Measurements from ENCODE around the gene DIRAS3. TPM values are rescaled to one million over a fixed set of nuclear protein-coding genes. Genes with fewer than 3 reads are reported as not detected.

Gene DIRAS3
- total and polyA plus RNA-seq, 4 donors, result 0.92 to 2.3 (median 1.9) TPM; not detected in 1

DNA sequence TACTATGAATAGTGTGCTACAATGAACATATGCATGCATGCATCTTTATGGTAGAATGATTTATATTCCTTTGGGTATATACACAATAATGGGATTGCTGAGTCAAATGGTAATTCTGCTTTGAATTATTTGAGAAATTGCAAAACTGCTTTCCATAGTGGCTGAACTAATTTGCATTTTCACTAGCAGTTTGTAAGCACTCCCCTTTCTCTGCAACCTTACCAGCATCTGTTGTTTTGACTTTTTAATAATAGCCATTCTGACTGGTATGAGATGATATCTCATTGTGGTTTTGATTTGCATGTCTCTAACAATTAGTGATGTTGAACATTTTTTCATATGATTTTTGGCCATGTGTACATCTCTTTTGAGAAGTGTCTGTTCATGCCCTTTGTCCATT lies 24.0 kb upstream of the DIRAS3 start:
- H3K9me3 ChIP-seq (ENCODE audit: control insufficient read depth in 4 of 4, low read length in 3 of 4), result no peaks in the 10 kb centered on the region
- no peaks in the 10 kb centered on the region for H3K4me1 ChIP-seq (ENCODE audit: control insufficient read depth in 4 of 4, insufficient read depth in 4 of 4, low read length in 3 of 4)
- H3K27ac ChIP-seq (ENCODE audit: low read depth in 1 of 2, low read length in 2 of 2), result no peak overlapping the region
- H3K9ac ChIP-seq (ENCODE audit: low read depth in 1 of 2, low read length in 2 of 2), result no peak overlapping the region
- no peak for DNase-seq (ENCODE audit: low spot score)
- TF ChIP-seq RXRA (IDR thresholded peaks at IDR 0.05), result no peak
- TF ChIP-seq, protein P1, sequence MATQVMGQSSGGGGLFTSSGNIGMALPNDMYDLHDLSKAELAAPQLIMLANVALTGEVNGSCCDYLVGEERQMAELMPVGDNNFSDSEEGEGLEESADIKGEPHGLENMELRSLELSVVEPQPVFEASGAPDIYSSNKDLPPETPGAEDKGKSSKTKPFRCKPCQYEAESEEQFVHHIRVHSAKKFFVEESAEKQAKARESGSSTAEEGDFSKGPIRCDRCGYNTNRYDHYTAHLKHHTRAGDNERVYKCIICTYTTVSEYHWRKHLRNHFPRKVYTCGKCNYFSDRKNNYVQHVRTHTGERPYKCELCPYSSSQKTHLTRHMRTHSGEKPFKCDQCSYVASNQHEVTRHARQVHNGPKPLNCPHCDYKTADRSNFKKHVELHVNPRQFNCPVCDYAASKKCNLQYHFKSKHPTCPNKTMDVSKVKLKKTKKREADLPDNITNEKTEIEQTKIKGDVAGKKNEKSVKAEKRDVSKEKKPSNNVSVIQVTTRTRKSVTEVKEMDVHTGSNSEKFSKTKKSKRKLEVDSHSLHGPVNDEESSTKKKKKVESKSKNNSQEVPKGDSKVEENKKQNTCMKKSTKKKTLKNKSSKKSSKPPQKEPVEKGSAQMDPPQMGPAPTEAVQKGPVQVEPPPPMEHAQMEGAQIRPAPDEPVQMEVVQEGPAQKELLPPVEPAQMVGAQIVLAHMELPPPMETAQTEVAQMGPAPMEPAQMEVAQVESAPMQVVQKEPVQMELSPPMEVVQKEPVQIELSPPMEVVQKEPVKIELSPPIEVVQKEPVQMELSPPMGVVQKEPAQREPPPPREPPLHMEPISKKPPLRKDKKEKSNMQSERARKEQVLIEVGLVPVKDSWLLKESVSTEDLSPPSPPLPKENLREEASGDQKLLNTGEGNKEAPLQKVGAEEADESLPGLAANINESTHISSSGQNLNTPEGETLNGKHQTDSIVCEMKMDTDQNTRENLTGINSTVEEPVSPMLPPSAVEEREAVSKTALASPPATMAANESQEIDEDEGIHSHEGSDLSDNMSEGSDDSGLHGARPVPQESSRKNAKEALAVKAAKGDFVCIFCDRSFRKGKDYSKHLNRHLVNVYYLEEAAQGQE (IDR thresholded peaks at IDR 0.05), result no peak
- TF ChIP-seq, protein P2, sequence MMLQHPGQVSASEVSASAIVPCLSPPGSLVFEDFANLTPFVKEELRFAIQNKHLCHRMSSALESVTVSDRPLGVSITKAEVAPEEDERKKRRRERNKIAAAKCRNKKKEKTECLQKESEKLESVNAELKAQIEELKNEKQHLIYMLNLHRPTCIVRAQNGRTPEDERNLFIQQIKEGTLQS (IDR thresholded peaks at IDR 0.05), result no peak
- no peak for TF ChIP-seq FOXA1 (IDR thresholded peaks at IDR 0.05)
- TF ChIP-seq SP1 (IDR thresholded peaks at IDR 0.05), result no peak
- no peak for TF ChIP-seq GABPA (IDR thresholded peaks at IDR 0.05 in 1 of 2, conservative IDR thresholded peaks at IDR 0.05 in 1 of 2)
- no peak for TF ChIP-seq RAD21 (IDR thresholded peaks at IDR 0.05)
- TF ChIP-seq HNF4G (IDR thresholded peaks at IDR 0.05), result no peak
- no peaks in the 10 kb centered on the region for H3K36me3 ChIP-seq (ENCODE audit: control insufficient read depth in 4 of 4, insufficient read depth in 3 of 4, low read depth in 1 of 4, low read length in 3 of 4)
- H3K4me3 ChIP-seq (ENCODE audit: low read depth in 1 of 3, low read length in 3 of 3), result no peak overlapping the region
- no peaks in the 10 kb centered on the region for H3K27me3 ChIP-seq (ENCODE audit: control insufficient read depth in 4 of 4, insufficient read depth in 4 of 4, low read length in 3 of 4)

DNA sequence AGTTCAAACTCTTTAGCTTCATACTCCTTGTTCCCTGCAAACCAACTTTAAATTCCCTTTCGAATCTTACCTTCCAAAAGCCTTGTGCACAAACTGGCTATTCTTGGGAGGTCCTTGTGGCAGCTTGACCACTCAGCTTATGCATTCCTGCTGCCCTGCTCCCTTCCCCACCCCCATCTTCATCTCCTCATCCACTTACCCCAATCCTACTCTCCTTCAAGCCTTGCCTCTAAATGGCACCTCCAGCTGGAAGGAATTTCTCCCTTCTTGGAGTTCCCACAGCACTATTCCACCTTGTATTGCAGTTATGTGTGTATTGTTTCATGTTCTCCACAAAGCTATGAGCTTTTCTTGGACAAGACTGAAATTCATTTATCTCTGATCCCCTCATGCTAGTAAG lies 15.3 kb upstream of the DIRAS3 start:
- WGBS, result 83% methylated on average over 1 of the region's 1 CpG

More for the DNA sequence above, 15.3 kb upstream of the DIRAS3 start:
- Histone ChIP-seq H3K27ac (ENCODE audit: low read depth in 1 of 2, low read length in 2 of 2) (no peak overlapping the region), H3K4me1 (ENCODE audit: control insufficient read depth in 4 of 4, insufficient read depth in 4 of 4, low read length in 3 of 4) (no peaks in the 10 kb centered on the region), H3K4me3 (ENCODE audit: low read depth in 1 of 3, low read length in 3 of 3) (no peak overlapping the region), H3K36me3 (ENCODE audit: control insufficient read depth in 4 of 4, insufficient read depth in 3 of 4, low read depth in 1 of 4, low read length in 3 of 4) (no peaks in the 10 kb centered on the region), H3K9me3 (ENCODE audit: control insufficient read depth in 4 of 4, low read length in 3 of 4) (no peaks in the 10 kb centered on the region), H3K27me3 (ENCODE audit: control insufficient read depth in 4 of 4, insufficient read depth in 4 of 4, low read length in 3 of 4) (no peaks in the 10 kb centered on the region), H3K9ac (ENCODE audit: low read depth in 1 of 2, low read length in 2 of 2) (no peak overlapping the region)
- TF ChIP-seq FOXA1 (IDR thresholded peaks at IDR 0.05) (no peak), SP1 (IDR thresholded peaks at IDR 0.05) (no peak), NR2F2 (IDR thresholded peaks at IDR 0.05) (no peak), HNF4A (conservative IDR thresholded peaks at IDR 0.05) (no peak), JUND (IDR thresholded peaks at IDR 0.05) (no peak), RXRA (IDR thresholded peaks at IDR 0.05) (no peak), HNF4G (IDR thresholded peaks at IDR 0.05) (no peak), RAD21 (IDR thresholded peaks at IDR 0.05) (no peak), TAF1 (conservative IDR thresholded peaks at IDR 0.05) (no peak), EGR1 (IDR thresholded peaks at IDR 0.05; ENCODE audit: low read depth in 2 of 2) (no peak), GABPA (IDR thresholded peaks at IDR 0.05 in 1 of 2, conservative IDR thresholded peaks at IDR 0.05 in 1 of 2) (no peak), FOXA2 (IDR thresholded peaks at IDR 0.05) (no peak), YY1 (IDR thresholded peaks at IDR 0.05) (no peak)
- TF ChIP-seq, protein P3, sequence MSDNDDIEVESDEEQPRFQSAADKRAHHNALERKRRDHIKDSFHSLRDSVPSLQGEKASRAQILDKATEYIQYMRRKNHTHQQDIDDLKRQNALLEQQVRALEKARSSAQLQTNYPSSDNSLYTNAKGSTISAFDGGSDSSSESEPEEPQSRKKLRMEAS (IDR thresholded peaks at IDR 0.05), result no peak
- TF ChIP-seq, protein P2 (IDR thresholded peaks at IDR 0.05), result no peak
- TF ChIP-seq, protein P4, sequence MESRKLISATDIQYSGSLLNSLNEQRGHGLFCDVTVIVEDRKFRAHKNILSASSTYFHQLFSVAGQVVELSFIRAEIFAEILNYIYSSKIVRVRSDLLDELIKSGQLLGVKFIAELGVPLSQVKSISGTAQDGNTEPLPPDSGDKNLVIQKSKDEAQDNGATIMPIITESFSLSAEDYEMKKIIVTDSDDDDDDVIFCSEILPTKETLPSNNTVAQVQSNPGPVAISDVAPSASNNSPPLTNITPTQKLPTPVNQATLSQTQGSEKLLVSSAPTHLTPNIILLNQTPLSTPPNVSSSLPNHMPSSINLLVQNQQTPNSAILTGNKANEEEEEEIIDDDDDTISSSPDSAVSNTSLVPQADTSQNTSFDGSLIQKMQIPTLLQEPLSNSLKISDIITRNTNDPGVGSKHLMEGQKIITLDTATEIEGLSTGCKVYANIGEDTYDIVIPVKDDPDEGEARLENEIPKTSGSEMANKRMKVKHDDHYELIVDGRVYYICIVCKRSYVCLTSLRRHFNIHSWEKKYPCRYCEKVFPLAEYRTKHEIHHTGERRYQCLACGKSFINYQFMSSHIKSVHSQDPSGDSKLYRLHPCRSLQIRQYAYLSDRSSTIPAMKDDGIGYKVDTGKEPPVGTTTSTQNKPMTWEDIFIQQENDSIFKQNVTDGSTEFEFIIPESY (IDR thresholded peaks at IDR 0.05), result no peak
- TF ChIP-seq, protein P5, sequence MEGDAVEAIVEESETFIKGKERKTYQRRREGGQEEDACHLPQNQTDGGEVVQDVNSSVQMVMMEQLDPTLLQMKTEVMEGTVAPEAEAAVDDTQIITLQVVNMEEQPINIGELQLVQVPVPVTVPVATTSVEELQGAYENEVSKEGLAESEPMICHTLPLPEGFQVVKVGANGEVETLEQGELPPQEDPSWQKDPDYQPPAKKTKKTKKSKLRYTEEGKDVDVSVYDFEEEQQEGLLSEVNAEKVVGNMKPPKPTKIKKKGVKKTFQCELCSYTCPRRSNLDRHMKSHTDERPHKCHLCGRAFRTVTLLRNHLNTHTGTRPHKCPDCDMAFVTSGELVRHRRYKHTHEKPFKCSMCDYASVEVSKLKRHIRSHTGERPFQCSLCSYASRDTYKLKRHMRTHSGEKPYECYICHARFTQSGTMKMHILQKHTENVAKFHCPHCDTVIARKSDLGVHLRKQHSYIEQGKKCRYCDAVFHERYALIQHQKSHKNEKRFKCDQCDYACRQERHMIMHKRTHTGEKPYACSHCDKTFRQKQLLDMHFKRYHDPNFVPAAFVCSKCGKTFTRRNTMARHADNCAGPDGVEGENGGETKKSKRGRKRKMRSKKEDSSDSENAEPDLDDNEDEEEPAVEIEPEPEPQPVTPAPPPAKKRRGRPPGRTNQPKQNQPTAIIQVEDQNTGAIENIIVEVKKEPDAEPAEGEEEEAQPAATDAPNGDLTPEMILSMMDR (IDR thresholded peaks at IDR 0.05; ENCODE audit: low read depth, low read length, missing input control), result no peak
- TF ChIP-seq, protein P1 (IDR thresholded peaks at IDR 0.05), result no peak
- DNase-seq (ENCODE audit: low spot score), result no peak
